Measurements from ENCODE around the gene MCU. TPM values are rescaled to one million over a fixed set of nuclear protein-coding genes. Genes with fewer than 3 reads are reported as not detected.

MCU gene
- total RNA-seq, 1 donor from 2014 or later, result 20.3 TPM

DNA sequence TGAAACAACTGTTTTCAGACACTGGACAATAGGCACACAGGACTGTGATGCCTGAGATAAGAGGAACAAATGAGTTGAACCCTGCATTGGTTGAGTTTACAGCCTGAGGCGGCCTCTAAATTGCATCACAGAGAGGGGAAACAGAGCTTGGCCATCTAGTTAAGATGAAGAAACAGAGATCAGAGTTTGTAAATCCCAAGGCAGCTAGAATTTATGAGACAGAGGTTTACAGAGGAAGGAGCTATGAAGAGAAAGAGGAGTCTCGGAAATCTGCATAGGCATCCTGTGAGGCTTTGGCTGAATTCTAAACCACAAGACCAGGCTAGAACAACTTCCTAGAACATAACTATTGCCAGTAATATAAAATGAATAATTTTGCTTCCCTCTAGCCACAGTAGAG lies 160.6 kb downstream of the MCU start:
- no peaks in the 10 kb centered on the region for H3K4me1 ChIP-seq
- DNase-seq, result no peak
- H3K4me3 ChIP-seq, result no peak overlapping the region
- H3K27ac ChIP-seq (replicated peaks), result no peak overlapping the region
- H3K27me3 ChIP-seq (ENCODE audit: low read depth), result no peaks in the 10 kb centered on the region
- no peaks in the 10 kb centered on the region for H3K36me3 ChIP-seq
- H3K9me3 ChIP-seq (replicated peaks), result peaks cover 15% of the 10 kb centered on the region
- intact Hi-C loops (cut with micrococcal nuclease), result no loop called here
- TF ChIP-seq, protein P1, sequence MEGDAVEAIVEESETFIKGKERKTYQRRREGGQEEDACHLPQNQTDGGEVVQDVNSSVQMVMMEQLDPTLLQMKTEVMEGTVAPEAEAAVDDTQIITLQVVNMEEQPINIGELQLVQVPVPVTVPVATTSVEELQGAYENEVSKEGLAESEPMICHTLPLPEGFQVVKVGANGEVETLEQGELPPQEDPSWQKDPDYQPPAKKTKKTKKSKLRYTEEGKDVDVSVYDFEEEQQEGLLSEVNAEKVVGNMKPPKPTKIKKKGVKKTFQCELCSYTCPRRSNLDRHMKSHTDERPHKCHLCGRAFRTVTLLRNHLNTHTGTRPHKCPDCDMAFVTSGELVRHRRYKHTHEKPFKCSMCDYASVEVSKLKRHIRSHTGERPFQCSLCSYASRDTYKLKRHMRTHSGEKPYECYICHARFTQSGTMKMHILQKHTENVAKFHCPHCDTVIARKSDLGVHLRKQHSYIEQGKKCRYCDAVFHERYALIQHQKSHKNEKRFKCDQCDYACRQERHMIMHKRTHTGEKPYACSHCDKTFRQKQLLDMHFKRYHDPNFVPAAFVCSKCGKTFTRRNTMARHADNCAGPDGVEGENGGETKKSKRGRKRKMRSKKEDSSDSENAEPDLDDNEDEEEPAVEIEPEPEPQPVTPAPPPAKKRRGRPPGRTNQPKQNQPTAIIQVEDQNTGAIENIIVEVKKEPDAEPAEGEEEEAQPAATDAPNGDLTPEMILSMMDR (IDR thresholded peaks at IDR 0.05; ENCODE audit: borderline replicate concordance), result no peak

DNA sequence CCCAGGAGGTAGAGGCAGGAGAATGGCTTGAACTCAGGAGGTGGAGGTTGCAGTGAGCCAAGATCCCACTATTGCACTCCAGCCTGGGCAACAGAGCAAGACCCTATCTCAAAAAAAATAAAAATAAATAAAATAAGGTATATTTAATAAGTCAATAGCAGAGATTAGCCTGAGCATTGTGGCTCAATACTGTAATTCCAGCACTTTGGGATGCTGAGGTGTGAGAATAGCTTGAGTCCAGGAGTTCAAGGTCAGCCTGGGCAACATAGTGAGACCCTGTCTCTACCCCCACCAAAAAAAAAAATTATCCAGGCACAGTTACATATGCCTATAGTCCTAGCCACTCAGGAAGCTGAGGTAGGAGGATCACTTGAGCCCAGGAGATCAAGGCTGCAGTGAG lies 163.2 kb downstream of the MCU start:
- TF ChIP-seq, protein P1 (IDR thresholded peaks at IDR 0.05; ENCODE audit: borderline replicate concordance), result no peak
- Histone ChIP-seq H3K36me3 (peaks cover 1% of the 10 kb centered on the region), H3K27me3 (ENCODE audit: low read depth) (no peaks in the 10 kb centered on the region), H3K4me3 (no peak overlapping the region), H3K4me1 (no peaks in the 10 kb centered on the region), H3K9me3 (replicated peaks) (peaks cover 15% of the 10 kb centered on the region), H3K27ac (replicated peaks) (no peak overlapping the region)
- intact Hi-C loops (cut with micrococcal nuclease), result no loop called here
- no peak for DNase-seq

- no peak for DNase-seq
- no peak overlapping the region for H3K27ac ChIP-seq (replicated peaks)
- intact Hi-C loops (cut with micrococcal nuclease), result no loop called here
- H3K9me3 ChIP-seq (replicated peaks), result peaks cover 15% of the 10 kb centered on the region
- H3K4me1 ChIP-seq, result no peaks in the 10 kb centered on the region
- H3K27me3 ChIP-seq (ENCODE audit: low read depth), result no peaks in the 10 kb centered on the region
- H3K36me3 ChIP-seq, result peaks cover 8% of the 10 kb centered on the region
- TF ChIP-seq, protein P1 (IDR thresholded peaks at IDR 0.05; ENCODE audit: borderline replicate concordance), result no peak
- H3K4me3 ChIP-seq, result no peak overlapping the region
Measured at GRCh38 chr10:72855790-72856189, 163.8 kb downstream of the MCU start.

GRCh38 chr10:72858067-72858466 lies 166.1 kb downstream of the MCU start:
- DNase-seq, result no peak
- peaks cover 5% of the 10 kb centered on the region for H3K9me3 ChIP-seq (replicated peaks)
- no peak overlapping the region for H3K27ac ChIP-seq (replicated peaks)
- peaks cover 24% of the 10 kb centered on the region for H3K36me3 ChIP-seq
- intact Hi-C loops (cut with micrococcal nuclease), result no loop called here
- no peaks in the 10 kb centered on the region for H3K27me3 ChIP-seq (ENCODE audit: low read depth)
- TF ChIP-seq, protein P1 (IDR thresholded peaks at IDR 0.05; ENCODE audit: borderline replicate concordance), result no peak
- no peaks in the 10 kb centered on the region for H3K4me1 ChIP-seq
- no peak overlapping the region for H3K4me3 ChIP-seq

GRCh38 chr10:72862957-72863356 lies 171.0 kb downstream of the MCU start:
- DNase-seq, result no peak
- Histone ChIP-seq H3K9me3 (replicated peaks) (no peaks in the 10 kb centered on the region), H3K27me3 (ENCODE audit: low read depth) (no peaks in the 10 kb centered on the region), H3K4me1 (no peaks in the 10 kb centered on the region), H3K27ac (replicated peaks) (no peak overlapping the region), H3K4me3 (no peak overlapping the region), H3K36me3 (peaks cover 34% of the 10 kb centered on the region)
- intact Hi-C loops (cut with micrococcal nuclease), result no loop called here
- TF ChIP-seq, protein P1 (IDR thresholded peaks at IDR 0.05; ENCODE audit: borderline replicate concordance), result no peak

Data from left ventricle myocardium inferior (tissue), 1 donor.